HG03135 (cell line): ENCODE results near the gene RTRAF.

Experiments
- ATAC-seq: cut with Tn5 transposase; IDR thresholded peaks from one replicate; pipeline ENCODE4 v1.9.1; 2021; ENCODE audit warnings: mild to moderate bottlenecking, moderate library complexity; ENCODE audit not compliant: unreplicated experiment

Gene RTRAF

DNA sequence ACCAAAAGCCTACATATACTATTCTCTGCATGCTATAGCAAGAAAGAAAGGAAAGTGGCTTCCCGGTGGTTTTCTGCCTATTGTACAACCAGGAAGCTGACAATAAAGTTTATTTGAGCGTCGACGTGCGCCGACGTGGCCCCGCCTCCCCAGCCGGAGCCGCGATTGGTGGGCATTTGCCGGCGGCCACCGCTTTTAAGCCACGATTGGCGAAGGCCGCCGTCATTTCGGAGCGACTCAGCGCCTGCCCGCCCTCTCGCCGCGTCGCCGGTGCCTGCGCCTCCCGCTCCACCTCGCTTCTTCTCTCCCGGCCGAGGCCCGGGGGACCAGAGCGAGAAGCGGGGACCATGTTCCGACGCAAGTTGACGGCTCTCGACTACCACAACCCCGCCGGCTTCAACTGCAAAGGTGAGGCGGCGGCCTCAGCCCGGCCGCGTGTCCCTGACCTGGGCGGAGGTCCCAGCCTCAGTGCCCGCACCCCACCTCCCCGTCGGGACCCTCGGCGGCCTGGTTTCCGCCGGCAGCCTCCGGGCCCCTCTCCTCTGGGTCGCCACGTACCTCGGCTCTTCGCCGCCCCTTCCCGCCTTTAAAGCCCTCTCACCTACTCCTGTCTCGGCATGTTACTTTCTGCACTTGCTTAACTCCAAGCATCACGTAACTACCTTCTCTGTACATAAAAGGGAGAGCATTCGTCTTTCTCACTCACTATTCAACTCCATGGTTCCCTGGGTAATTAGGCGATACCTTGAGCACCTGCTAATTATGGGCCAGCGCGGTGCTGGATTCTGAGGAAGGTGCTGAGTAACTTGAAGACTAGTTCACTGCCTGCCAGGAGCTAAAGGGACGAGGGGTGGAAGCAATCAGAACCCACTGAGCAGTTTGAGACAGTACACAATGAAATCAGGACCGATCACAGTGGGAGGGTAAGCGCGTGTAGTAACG lies at the start of gene RTRAF:
RTRAF (plus strand) TSS at position 254 of the 942 bp plus-strand sequence; CDS start at position 348, 94 bp downstream.
- ATAC-seq: peak; percentile 92

GRCh38 chr14:51939755-51940301 lies 49.5 kb upstream of the RTRAF start:
- no peak for ATAC-seq

DNA sequence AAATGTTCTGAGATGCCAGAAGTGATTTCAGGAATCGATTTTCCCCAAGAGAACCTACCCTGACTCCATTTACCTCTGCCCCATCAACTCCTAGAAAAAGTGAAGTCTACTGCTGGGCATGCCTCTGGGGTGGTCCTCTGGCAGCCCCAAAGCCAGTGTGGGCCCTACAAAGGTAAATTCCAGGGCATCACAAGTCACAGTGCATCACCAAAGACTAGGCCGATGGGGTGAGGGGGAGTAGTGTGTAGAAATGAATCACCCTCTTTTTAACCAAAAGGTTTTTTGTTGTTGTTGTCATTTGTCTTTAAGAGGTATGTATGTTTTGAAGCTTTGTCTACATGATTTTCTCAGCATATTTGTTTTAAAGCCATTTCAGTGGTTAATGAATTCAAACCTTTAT lies 46.4 kb upstream of the RTRAF start:
- ATAC-seq: no peak

DNA sequence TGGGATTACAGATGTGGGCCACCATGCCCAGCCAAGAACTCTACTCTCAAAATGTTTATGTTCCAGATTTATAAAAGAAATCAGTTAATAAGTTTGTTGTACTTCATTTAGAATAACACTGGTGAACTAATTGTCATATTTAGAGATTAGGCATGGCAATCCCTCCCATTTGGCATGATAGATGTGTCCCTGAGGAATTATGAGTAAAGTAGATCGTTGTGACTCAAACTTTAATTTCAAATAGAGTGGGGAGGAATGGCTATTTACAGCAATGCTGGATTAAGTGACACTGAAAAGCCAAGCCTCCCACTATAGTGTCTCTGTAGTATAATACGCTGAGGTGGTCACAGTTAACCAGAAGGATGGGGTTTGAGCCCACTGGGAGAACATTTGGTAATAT lies 39.3 kb upstream of the RTRAF start:
- no peak for ATAC-seq

DNA sequence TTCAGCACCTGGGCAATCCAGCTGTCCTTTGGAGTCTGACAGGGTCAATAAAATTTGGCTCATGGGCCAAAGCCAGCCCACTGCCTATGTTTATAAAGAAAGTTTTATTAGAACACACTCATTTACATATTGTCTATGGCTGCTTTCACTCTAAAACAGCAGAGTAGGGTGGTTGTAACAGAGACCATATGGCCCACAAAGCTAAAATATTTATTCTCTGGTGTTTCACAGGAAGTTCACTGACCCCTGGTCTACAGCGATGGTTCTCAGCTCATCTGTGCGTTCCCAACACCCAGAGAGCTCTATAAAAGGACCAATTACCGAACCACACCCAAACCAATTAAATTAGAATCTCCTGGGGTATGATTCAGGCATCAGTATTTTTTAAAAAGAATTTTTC lies 37.7 kb upstream of the RTRAF start:
- no peak for ATAC-seq

DNA sequence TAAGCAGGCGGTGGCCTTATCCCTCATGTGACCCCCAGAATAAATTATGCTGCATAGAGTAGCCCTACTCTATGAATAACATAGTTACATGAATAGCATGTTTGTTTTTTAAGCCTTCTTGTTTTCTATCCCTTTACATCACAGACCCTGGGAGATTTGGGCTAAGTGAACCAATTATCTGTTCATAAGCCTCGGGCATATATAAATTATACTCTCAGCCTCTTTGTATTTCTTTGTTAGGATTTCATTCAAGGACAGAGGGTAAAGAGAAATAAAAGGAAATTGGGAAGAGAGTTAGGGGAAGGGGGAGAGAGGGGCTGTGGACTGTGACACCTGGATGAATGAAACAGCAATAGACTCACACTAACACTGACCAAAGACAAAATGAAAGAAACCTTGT lies 35.3 kb upstream of the RTRAF start:
- no peak for ATAC-seq

- no peak for ATAC-seq
Observed at GRCh38 chr14:51954657-51955056, 34.7 kb upstream of the RTRAF start.

DNA sequence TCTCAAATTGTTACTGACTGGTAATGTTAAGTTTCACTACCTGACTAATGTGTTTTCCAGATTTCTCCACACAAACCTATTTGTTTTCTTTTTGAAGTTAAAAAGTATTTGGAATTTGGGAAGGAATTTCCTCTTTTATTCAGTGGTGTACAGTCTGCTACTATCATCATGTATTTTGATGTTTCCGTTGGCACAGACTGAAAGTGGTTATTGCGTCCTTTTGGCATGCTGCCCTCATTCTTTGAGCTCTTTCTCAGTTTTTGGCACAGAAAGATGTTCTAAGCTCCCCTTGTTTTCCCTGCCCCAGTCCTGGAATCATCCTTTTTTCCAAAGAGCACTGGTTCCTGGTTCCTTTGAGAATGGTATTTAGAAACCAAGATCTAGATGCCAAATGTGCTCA lies 31.4 kb upstream of the RTRAF start:
- ATAC-seq: no peak

- ATAC-seq: no peak
Observed at GRCh38 chr14:51959928-51960327, 29.4 kb upstream of the RTRAF start.

GRCh38 chr14:51960866-51961265 lies 28.5 kb upstream of the RTRAF start:
- ATAC-seq: no peak

DNA sequence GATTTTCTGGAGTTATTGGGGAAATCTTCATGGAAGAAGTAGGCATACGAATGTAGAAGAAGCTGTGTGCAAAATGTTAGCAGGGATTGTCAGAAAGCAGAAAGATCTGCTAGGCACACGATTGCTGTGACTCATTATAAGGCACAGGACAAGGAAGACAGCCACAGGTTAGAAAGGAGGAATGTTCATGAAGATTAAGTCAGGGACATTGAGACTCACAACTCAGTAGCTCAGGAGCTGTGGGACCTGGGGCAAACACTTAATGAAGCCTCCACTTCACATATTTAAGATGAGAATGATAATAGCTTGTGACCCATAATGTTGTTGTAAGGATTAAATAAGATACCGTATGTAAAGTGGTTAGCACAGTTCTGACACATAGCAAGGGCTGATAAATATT lies 26.6 kb upstream of the RTRAF start:
- no peak for ATAC-seq

DNA sequence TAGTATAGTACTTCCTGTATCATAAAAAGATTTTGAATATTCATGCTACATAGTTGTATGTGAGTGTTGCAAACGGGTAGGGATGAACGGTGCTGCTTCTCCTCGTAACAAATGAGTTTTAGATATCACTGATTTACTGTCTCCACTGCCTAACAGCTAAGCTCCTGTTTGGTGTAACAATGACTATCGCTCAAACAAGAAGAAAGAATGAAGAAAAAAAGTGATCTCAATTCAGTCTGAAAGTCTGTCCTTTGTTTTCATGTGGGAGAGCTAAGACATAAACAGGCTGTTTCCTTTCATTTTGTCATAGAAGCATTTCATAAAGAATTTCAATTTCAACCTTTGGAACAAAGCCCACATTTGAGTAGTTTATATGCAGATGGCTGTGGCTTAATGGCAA lies 26.1 kb upstream of the RTRAF start:
- no peak for ATAC-seq

DNA sequence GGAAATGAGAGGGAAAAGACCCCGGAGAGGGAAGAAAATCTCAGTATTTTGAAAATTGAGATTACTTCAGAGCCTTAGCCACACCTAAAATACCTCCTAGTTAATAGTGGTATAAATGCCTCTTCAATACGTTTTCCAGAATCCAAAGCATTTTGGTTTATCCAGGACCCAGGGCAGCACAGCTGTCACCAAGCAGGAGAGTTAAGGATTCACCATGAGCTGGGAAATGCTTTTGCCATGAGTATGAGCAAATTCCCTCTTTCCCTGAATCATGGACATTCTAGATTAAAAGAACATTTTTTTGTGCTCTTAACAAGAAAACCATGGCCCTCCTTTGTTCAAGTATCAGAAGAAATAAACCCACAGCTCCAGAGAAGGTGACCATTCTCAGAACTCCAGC lies 21.8 kb upstream of the RTRAF start:
- ATAC-seq: no peak

GRCh38 chr14:51969852-51970540 lies 19.4 kb upstream of the RTRAF start:
- ATAC-seq: no peak

GRCh38 chr14:51972566-51972965 lies 16.8 kb upstream of the RTRAF start:
- no peak for ATAC-seq

DNA sequence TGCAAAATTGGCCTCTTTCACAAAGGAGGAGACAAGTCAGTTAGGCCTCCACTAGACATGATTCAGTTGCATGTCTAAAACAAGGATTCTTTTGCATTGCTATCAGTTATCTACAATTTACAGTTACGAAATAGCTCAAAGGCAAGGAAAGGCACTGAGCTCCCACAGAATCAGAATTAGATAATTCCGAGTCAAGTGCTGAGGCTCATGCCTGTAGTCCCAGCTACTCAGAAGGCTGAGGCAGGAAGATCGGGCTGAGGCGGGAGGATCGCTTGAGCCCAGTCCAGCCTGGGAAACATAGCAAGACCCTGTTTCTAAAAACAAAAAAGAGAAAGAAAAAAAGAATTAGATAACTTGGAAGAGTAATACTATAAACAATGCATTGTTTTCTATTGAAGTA lies 12.3 kb upstream of the RTRAF start:
- ATAC-seq: no peak

GRCh38 chr14:51978681-51979085 lies 10.7 kb upstream of the RTRAF start:
- ATAC-seq: no peak

- ATAC-seq: no peak
Observed at GRCh38 chr14:51979088-51979709, 10.1 kb upstream of the RTRAF start.

GRCh38 chr14:51981218-51981854 lies 8.0 kb upstream of the RTRAF start:
- peak; percentile 49 for ATAC-seq

- no peak for ATAC-seq
Observed at GRCh38 chr14:51988221-51988620, 1.1 kb upstream of the RTRAF start.

- no peak for ATAC-seq
Observed at GRCh38 chr14:51990488-51990887, 1.1 kb downstream of the RTRAF start.
